GM12878 (cell line): ENCODE results near the gene POP7. TPM values are rescaled to one million over a fixed set of nuclear protein-coding genes. Genes with fewer than 3 reads are reported as not detected.

Experiments
- BRCA1 ChIP-seq: IDR thresholded peaks from 2 replicates; pipeline ENCODE4 v1.6.1; 2011; ENCODE audit warnings: low read depth, low read length, improper control_type of control experiment
- CBX3 ChIP-seq: fragments of 200-600 bp; sonication (generic); IDR thresholded peaks from 2 replicates; pipeline ENCODE4 v1.6.1; 2016; ENCODE audit warnings: low read depth, borderline replicate concordance
- CEBPB ChIP-seq, 2 experiments: fragments of 150-350 bp in 1 of 2; IDR thresholded peaks; 2 replicates each; pipeline ENCODE4 v1.6.1; 2012 to 2014; ENCODE audit warnings: low read depth in 2 of 2, low read length in 2 of 2, borderline replicate concordance in 1 of 2, inconsistent platforms in 1 of 2
- GABPA ChIP-seq: IDR thresholded peaks from 2 replicates; pipeline ENCODE4 v1.6.1; 2014; ENCODE audit warnings: antibody characterized with exemption, low read depth, mild to moderate bottlenecking, inconsistent platforms
- HDGF ChIP-seq: fragments of 450-650 bp; IDR thresholded peaks from 2 replicates; pipeline ENCODE4 v1.6.1; 2016; ENCODE audit warnings: antibody characterized with exemption
- LARP7 ChIP-seq: fragments of 450-650 bp; IDR thresholded peaks from 2 replicates; pipeline ENCODE4 v1.6.1; 2017; ENCODE audit warnings: mild to moderate bottlenecking
- MTA2 ChIP-seq: fragments of 450-650 bp; IDR thresholded peaks from 2 replicates; pipeline ENCODE4 v1.6.1; 2016; ENCODE audit warnings: low read depth, mild to moderate bottlenecking, moderate library complexity
- MTA3 ChIP-seq: IDR thresholded peaks from 2 replicates; pipeline ENCODE4 v1.6.1; 2012; ENCODE audit warnings: low read length, inconsistent platforms, borderline replicate concordance
- MYC ChIP-seq: IDR thresholded peaks from 2 replicates; pipeline ENCODE4 v1.6.1; 2011; ENCODE audit warnings: mild to moderate bottlenecking, low read length, moderate library complexity, inconsistent platforms; ENCODE audit not compliant: insufficient read depth, insufficient replicate concordance, insufficient read length, severe bottlenecking
- NFYB ChIP-seq: IDR thresholded peaks from 2 replicates; pipeline ENCODE4 v1.6.1; 2011; ENCODE audit warnings: low read depth, mild to moderate bottlenecking, low read length, improper control_type of control experiment, moderate library complexity; ENCODE audit not compliant: insufficient read depth
- RB1 ChIP-seq: fragments of 450-650 bp; formaldehyde crosslinking; IDR thresholded peaks from 2 replicates; pipeline ENCODE4 v1.6.1; 2017; ENCODE audit warnings: mild to moderate bottlenecking, borderline replicate concordance
- RBBP5 ChIP-seq: fragments of 200-600 bp; sonication (generic); conservative IDR thresholded peaks from 2 replicates; pipeline ENCODE4 v1.6.1; 2016
- RUNX3 ChIP-seq: IDR thresholded peaks from 2 replicates; pipeline ENCODE4 v1.6.1; 2012; ENCODE audit warnings: low read length, inconsistent platforms
- SREBF1 ChIP-seq: IDR thresholded peaks from 2 replicates; pipeline ENCODE4 v1.6.1; 2012; ENCODE audit warnings: mild to moderate bottlenecking, low read length
- SREBF2 ChIP-seq: IDR thresholded peaks from 2 replicates; pipeline ENCODE4 v1.6.1; 2012; ENCODE audit warnings: mild to moderate bottlenecking, low read length
- TARDBP ChIP-seq: IDR thresholded peaks from 2 replicates; pipeline ENCODE4 v1.6.1; 2016; ENCODE audit warnings: borderline replicate concordance
- YY1 ChIP-seq: IDR thresholded peaks from 2 replicates; pipeline ENCODE4 v1.6.1; 2011; ENCODE audit warnings: low read depth, mild to moderate bottlenecking, low read length
- ZNF24 ChIP-seq: fragments of 450-650 bp; IDR thresholded peaks from 2 replicates; pipeline ENCODE4 v1.6.1; 2017; ENCODE audit warnings: antibody characterized with exemption, mild to moderate bottlenecking
- polyA plus RNA-seq, 11 experiments: library from polyadenylated mRNA; depleted of rRNA in 4 of 11; unstranded in 6 of 11; stranded (reverse) in 5 of 11; fragments of >200 nt; fragmentation: Nextera tagmentation in 4 of 11; fragmentation: Illumina TruSeq in 1 of 11; extraction: Ambion mirVana in 4 of 11; extraction: Trizol in 1 of 11; gene quantifications; 1 replicate in 1 of 11; 2 replicates in 10 of 11; pipeline versions ENCODE4 v1.2.1 to v1.2.3, GENCODE V29; 2011 to 2016; ENCODE audit warnings: inconsistent platforms in 2 of 11, missing spikeins in 2 of 11, low read depth in 1 of 11
- total RNA-seq, 4 experiments: library from RNA; depleted of rRNA in 3 of 4; stranded (reverse); fragments of >200 nt in 3 of 4; fragmentation: Illumina TruSeq in 1 of 4; extraction: Trizol in 1 of 4; gene quantifications; 2 replicates each; pipeline versions ENCODE4 v1.2.1 to v1.2.3, GENCODE V29; 2013 to 2021
- TF ChIP-seq, protein P1 (sequence below): IDR thresholded peaks from 2 replicates; pipeline ENCODE4 v1.6.1; 2012; ENCODE audit warnings: low read length, inconsistent platforms
- TF ChIP-seq, protein P2 (sequence below): fragments of 450-650 bp; formaldehyde crosslinking; IDR thresholded peaks from 2 replicates; pipeline ENCODE4 v1.5.0; 2022; ENCODE audit warnings: mild to moderate bottlenecking, missing genetic modification characterization
- TF ChIP-seq, protein P3 (sequence below): IDR thresholded peaks from 2 replicates; pipeline ENCODE4 v1.6.1; 2011; ENCODE audit warnings: mild to moderate bottlenecking, low read depth, low read length, moderate library complexity; ENCODE audit not compliant: insufficient replicate concordance
- TF ChIP-seq, protein P4 (sequence below): fragments of 150-350 bp; IDR thresholded peaks from 2 replicates; pipeline ENCODE4 v1.6.1; 2016; ENCODE audit warnings: low read depth, low read length

Gene POP7
- total and polyA plus RNA-seq, 10 of the 15 experiments (the other 5 are each of a cell fraction or from before 2014, with no cell fraction given) = 12.1 to 148 (median 51.7) TPM

DNA sequence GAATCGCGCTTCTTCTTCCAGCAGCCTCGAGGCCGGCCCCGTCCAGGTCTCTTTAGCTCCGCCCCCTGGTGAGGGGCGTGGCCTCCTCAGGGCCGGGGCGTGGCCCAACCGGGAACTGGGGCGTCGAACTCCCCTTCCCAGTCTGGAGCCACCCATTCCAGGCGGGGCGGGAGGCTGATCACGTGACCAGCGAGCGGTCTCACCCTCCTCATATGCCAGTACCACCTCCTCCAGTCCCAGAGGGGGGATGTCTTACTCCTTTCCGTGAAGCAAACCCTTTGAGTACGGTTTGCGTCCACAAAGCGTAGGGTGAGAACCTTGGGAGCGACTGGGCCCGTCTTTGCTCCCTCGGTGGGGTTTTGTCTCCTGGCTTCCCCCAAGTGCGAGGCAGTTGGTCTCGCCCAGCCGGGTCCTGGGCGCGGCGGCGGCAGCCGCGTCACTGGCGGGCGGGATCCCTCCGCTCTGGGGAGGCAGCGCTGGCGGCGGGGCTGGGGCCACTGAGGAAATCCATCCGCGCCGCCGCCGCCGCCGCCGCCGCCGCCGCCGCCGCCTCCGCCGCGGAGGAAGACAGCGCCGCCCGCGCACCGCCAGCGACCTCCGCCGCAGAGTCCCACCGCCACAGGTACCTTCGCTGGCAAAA is 32.5 kb upstream of the POP7 start, which contains the start of gene GNB2 (continued):
- TF ChIP-seq, protein P1, sequence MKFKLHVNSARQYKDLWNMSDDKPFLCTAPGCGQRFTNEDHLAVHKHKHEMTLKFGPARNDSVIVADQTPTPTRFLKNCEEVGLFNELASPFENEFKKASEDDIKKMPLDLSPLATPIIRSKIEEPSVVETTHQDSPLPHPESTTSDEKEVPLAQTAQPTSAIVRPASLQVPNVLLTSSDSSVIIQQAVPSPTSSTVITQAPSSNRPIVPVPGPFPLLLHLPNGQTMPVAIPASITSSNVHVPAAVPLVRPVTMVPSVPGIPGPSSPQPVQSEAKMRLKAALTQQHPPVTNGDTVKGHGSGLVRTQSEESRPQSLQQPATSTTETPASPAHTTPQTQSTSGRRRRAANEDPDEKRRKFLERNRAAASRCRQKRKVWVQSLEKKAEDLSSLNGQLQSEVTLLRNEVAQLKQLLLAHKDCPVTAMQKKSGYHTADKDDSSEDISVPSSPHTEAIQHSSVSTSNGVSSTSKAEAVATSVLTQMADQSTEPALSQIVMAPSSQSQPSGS = no peak
- TF ChIP-seq RBBP5 (no peak), MTA2 (peak; percentile 51; the same call in 1 of the 2 replicates), TARDBP (peak; percentile 72), MTA3 (no peak), HDGF (peak; percentile 96), SREBF1 (peak; percentile 97), SREBF2 (no peak), LARP7 (peak; percentile 99), YY1 (peak; percentile 79), RUNX3 (peak; percentile 62), BRCA1 (peak; percentile 46; the same call in 1 of the 2 replicates), RB1 (peak; percentile 97; the same call in 1 of the 2 replicates), MYC (peak; percentile 73), GABPA (no peak), NFYB (no peak), ZNF24 (peak; percentile 64; the same call in 1 of the 2 replicates), CBX3 (no peak), CEBPB (IDR thresholded peaks at IDR 0.05; ENCODE audit: borderline replicate concordance in 1 of 2, low read depth in 2 of 2, low read length in 2 of 2) (no peak)
- TF ChIP-seq, protein P2, sequence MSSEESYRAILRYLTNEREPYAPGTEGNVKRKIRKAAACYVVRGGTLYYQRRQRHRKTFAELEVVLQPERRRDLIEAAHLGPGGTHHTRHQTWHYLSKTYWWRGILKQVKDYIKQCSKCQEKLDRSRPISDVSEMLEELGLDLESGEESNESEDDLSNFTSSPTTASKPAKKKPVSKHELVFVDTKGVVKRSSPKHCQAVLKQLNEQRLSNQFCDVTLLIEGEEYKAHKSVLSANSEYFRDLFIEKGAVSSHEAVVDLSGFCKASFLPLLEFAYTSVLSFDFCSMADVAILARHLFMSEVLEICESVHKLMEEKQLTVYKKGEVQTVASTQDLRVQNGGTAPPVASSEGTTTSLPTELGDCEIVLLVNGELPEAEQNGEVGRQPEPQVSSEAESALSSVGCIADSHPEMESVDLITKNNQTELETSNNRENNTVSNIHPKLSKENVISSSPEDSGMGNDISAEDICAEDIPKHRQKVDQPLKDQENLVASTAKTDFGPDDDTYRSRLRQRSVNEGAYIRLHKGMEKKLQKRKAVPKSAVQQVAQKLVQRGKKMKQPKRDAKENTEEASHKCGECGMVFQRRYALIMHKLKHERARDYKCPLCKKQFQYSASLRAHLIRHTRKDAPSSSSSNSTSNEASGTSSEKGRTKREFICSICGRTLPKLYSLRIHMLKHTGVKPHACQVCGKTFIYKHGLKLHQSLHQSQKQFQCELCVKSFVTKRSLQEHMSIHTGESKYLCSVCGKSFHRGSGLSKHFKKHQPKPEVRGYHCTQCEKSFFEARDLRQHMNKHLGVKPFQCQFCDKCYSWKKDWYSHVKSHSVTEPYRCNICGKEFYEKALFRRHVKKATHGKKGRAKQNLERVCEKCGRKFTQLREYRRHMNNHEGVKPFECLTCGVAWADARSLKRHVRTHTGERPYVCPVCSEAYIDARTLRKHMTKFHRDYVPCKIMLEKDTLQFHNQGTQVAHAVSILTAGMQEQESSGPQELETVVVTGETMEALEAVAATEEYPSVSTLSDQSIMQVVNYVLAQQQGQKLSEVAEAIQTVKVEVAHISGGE (CRISPR knock-in tag) = peak; percentile 74
- TF ChIP-seq, protein P3, sequence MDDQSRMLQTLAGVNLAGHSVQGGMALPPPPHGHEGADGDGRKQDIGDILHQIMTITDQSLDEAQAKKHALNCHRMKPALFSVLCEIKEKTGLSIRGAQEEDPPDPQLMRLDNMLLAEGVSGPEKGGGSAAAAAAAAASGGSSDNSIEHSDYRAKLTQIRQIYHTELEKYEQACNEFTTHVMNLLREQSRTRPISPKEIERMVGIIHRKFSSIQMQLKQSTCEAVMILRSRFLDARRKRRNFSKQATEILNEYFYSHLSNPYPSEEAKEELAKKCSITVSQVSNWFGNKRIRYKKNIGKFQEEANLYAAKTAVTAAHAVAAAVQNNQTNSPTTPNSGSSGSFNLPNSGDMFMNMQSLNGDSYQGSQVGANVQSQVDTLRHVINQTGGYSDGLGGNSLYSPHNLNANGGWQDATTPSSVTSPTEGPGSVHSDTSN = peak; percentile 78
- TF ChIP-seq, protein P4, sequence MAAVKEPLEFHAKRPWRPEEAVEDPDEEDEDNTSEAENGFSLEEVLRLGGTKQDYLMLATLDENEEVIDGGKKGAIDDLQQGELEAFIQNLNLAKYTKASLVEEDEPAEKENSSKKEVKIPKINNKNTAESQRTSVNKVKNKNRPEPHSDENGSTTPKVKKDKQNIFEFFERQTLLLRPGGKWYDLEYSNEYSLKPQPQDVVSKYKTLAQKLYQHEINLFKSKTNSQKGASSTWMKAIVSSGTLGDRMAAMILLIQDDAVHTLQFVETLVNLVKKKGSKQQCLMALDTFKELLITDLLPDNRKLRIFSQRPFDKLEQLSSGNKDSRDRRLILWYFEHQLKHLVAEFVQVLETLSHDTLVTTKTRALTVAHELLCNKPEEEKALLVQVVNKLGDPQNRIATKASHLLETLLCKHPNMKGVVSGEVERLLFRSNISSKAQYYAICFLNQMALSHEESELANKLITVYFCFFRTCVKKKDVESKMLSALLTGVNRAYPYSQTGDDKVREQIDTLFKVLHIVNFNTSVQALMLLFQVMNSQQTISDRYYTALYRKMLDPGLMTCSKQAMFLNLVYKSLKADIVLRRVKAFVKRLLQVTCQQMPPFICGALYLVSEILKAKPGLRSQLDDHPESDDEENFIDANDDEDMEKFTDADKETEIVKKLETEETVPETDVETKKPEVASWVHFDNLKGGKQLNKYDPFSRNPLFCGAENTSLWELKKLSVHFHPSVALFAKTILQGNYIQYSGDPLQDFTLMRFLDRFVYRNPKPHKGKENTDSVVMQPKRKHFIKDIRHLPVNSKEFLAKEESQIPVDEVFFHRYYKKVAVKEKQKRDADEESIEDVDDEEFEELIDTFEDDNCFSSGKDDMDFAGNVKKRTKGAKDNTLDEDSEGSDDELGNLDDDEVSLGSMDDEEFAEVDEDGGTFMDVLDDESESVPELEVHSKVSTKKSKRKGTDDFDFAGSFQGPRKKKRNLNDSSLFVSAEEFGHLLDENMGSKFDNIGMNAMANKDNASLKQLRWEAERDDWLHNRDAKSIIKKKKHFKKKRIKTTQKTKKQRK = no peak
